IMR-90 (cell line): ENCODE measurements around the gene SLC35B2. TPM values are rescaled to one million over a fixed set of nuclear protein-coding genes. Genes with fewer than 3 reads are reported as not detected.
A peak's percentile ranks its signal among the peaks of the same experiment; 100 is the strongest.

Experiments
- ATAC-seq: fragments of 200-7000 bp; cut with Tn5 transposase; 2 replicates; pipeline ENCODE4 v1.9.1; 2020; ENCODE audit warnings: low read depth, mild to moderate bottlenecking, moderate library complexity
- BruUV-seq: library from RNA; stranded (reverse); fragments of 400-500 nt; replicated peaks from 2 replicates; lab custom pipeline; 2021; lab: Mats Ljungman, UMichigan
- CTCF ChIA-PET: fragments of 300-600 bp; formaldehyde crosslinking; extraction: SDS; loops from one replicate; lab custom pipeline; 2021; ENCODE audit warnings: antibody characterized with exemption; lab: Yijun Ruan, JAX
- POLR2A ChIA-PET: fragments of 300-600 bp; sonication (Branson Sonifier 250); formaldehyde crosslinking; loops from one replicate; lab custom pipeline; 2022; ENCODE audit warnings: antibody characterized with exemption; ENCODE audit not compliant: unreplicated experiment; lab: Charles Lee
- DNase-seq: peaks from one replicate; pipeline ENCODE4 v3.0.0; 2013
- H2AFZ ChIP-seq: replicated peaks from 2 replicates; pipeline ENCODE3; 2013; ENCODE audit warnings: low read length, mild to moderate bottlenecking; ENCODE audit not compliant: poor library complexity
- H2AK5ac ChIP-seq: 2 replicates; pipeline ENCODE4 v1.6.1; 2013; ENCODE audit warnings: low read depth, low read length, inconsistent platforms
- H2AK9ac ChIP-seq: replicated peaks from 2 replicates; pipeline ENCODE3; 2013; ENCODE audit warnings: mild to moderate bottlenecking, low read depth, low read length, moderate library complexity; ENCODE audit not compliant: poor library complexity
- H2BK120ac ChIP-seq: 2 replicates; pipeline ENCODE4 v1.6.1; 2013; ENCODE audit warnings: low read depth, low read length, inconsistent platforms
- H2BK15ac ChIP-seq: 3 replicates; pipeline ENCODE4 v1.6.1; 2013; ENCODE audit warnings: low read depth, low read length, inconsistent platforms
- H2BK20ac ChIP-seq: 2 replicates; pipeline ENCODE4 v1.6.1; 2013; ENCODE audit warnings: low read depth, mild to moderate bottlenecking, inconsistent platforms, low read length, moderate library complexity
- H2BK5ac ChIP-seq: 2 replicates; pipeline ENCODE4 v1.6.1; 2013; ENCODE audit warnings: mild to moderate bottlenecking, low read depth, low read length, inconsistent platforms; ENCODE audit not compliant: poor library complexity, severe bottlenecking
- H3K14ac ChIP-seq: replicated peaks from 2 replicates; pipeline ENCODE4 v1.6.1; 2013; ENCODE audit warnings: low read depth, low read length, inconsistent platforms
- H3K18ac ChIP-seq: 2 replicates; pipeline ENCODE4 v1.6.1; 2013; ENCODE audit warnings: low read depth, low read length, control low read depth
- H3K23ac ChIP-seq: 2 replicates; pipeline ENCODE4 v1.6.1; 2013; ENCODE audit warnings: low read depth, low read length, inconsistent platforms
- H3K27ac ChIP-seq: 2 replicates; pipeline ENCODE4 v1.5.1; 2013; ENCODE audit warnings: mild to moderate bottlenecking, control low read depth, low read length; ENCODE audit not compliant: insufficient read depth
- H3K27me3 ChIP-seq: 2 replicates; pipeline ENCODE4 v1.6.1; 2013; ENCODE audit warnings: low read length; ENCODE audit not compliant: control insufficient read depth, insufficient read depth
- H3K36me3 ChIP-seq: 2 replicates; pipeline ENCODE4 v1.6.1; 2013; ENCODE audit warnings: low read length, mixed read lengths; ENCODE audit not compliant: control insufficient read depth, insufficient read depth
- H3K4ac ChIP-seq: 2 replicates; pipeline ENCODE4 v1.6.1; 2013; ENCODE audit warnings: low read depth, low read length, inconsistent platforms
- H3K4me1 ChIP-seq: 2 replicates; pipeline ENCODE4 v1.6.1; 2013; ENCODE audit warnings: low read length, mixed read lengths; ENCODE audit not compliant: control insufficient read depth, insufficient read depth
- H3K4me2 ChIP-seq: 2 replicates; pipeline ENCODE4 v1.6.1; 2013; ENCODE audit warnings: low read depth, mild to moderate bottlenecking, control low read depth, low read length, moderate library complexity
- H3K4me3 ChIP-seq: 2 replicates; pipeline ENCODE4 v1.5.1; 2013; ENCODE audit warnings: low read depth, mild to moderate bottlenecking, control low read depth, low read length, moderate library complexity; ENCODE audit not compliant: insufficient read depth
- H3K56ac ChIP-seq: 2 replicates; pipeline ENCODE4 v1.6.1; 2013; ENCODE audit warnings: low read length, inconsistent platforms; ENCODE audit not compliant: insufficient read depth; ENCODE audit errors: extremely low read depth
- H3K79me1 ChIP-seq, 2 experiments: 2 replicates each; pipeline ENCODE4 v1.6.1; 2013; ENCODE audit warnings: low read length in 2 of 2, inconsistent platforms in 1 of 2, low read depth in 1 of 2
- H3K9ac ChIP-seq: 2 replicates; pipeline ENCODE4 v1.6.1; 2013; ENCODE audit warnings: low read depth, low read length, control low read depth
- H3K9me1 ChIP-seq: 2 replicates; pipeline ENCODE4 v1.6.1; 2013; ENCODE audit warnings: low read length, inconsistent platforms; ENCODE audit not compliant: insufficient read depth
- H3K9me3 ChIP-seq: 2 replicates; pipeline ENCODE4 v1.6.1; 2013; ENCODE audit warnings: low read length; ENCODE audit not compliant: control insufficient read depth, insufficient read depth
- H4K20me1 ChIP-seq: 2 replicates; pipeline ENCODE4 v1.6.1; 2013; ENCODE audit warnings: low read length, inconsistent platforms; ENCODE audit not compliant: insufficient read depth
- H4K5ac ChIP-seq: 2 replicates; pipeline ENCODE4 v1.6.1; 2013; ENCODE audit warnings: mild to moderate bottlenecking, low read depth, low read length, control low read depth
- H4K8ac ChIP-seq, 2 experiments: 2 replicates each; pipeline ENCODE4 v1.6.1; 2013; ENCODE audit warnings: low read depth in 2 of 2, low read length in 2 of 2, control low read depth in 1 of 2, inconsistent platforms in 1 of 2
- H4K91ac ChIP-seq: 2 replicates; pipeline ENCODE4 v1.6.1; 2013; ENCODE audit warnings: low read depth, low read length, inconsistent platforms; ENCODE audit not compliant: insufficient read depth
- BHLHE40 ChIP-seq: fragments of 150-350 bp; IDR thresholded peaks from 2 replicates; pipeline ENCODE4 v1.6.1; 2016; ENCODE audit warnings: mild to moderate bottlenecking, low read depth, low read length
- CEBPB ChIP-seq: IDR thresholded peaks from 2 replicates; pipeline ENCODE4 v1.6.1; 2012; ENCODE audit warnings: low read depth, low read length, improper control_type of control experiment
- CHD1 ChIP-seq: IDR thresholded peaks from 2 replicates; pipeline ENCODE4 v1.6.1; 2012; ENCODE audit warnings: low read depth, low read length, improper control_type of control experiment
- CTCF ChIP-seq: conservative IDR thresholded peaks from 2 replicates; pipeline ENCODE4 v1.5.1; 2012; ENCODE audit warnings: mild to moderate bottlenecking, low read depth, low read length, improper control_type of control experiment
- ELK1 ChIP-seq: fragments of 150-350 bp; IDR thresholded peaks from 2 replicates; pipeline ENCODE4 v1.6.1; 2016; ENCODE audit warnings: low read depth, mild to moderate bottlenecking, low read length, moderate library complexity, borderline replicate concordance
- FOS ChIP-seq: fragments of 150-350 bp; IDR thresholded peaks from 2 replicates; pipeline ENCODE4 v1.6.1; 2016; ENCODE audit warnings: low read depth, low read length
- MAFK ChIP-seq: IDR thresholded peaks from 2 replicates; pipeline ENCODE4 v1.6.1; 2012; ENCODE audit warnings: low read depth, low read length, improper control_type of control experiment
- MAZ ChIP-seq: IDR thresholded peaks from 2 replicates; pipeline ENCODE4 v1.6.1; 2012; ENCODE audit warnings: low read depth, mild to moderate bottlenecking, low read length, improper control_type of control experiment, moderate library complexity, borderline replicate concordance
- MXI1 ChIP-seq: IDR thresholded peaks from 2 replicates; pipeline ENCODE4 v1.6.1; 2012; ENCODE audit warnings: low read depth, mild to moderate bottlenecking, low read length, moderate library complexity, borderline replicate concordance
- NFE2L2 ChIP-seq: fragments of 150-350 bp; IDR thresholded peaks from 2 replicates; pipeline ENCODE4 v1.6.1; 2016; ENCODE audit warnings: low read depth, mild to moderate bottlenecking, low read length
- POLR2A ChIP-seq: IDR thresholded peaks from 2 replicates; pipeline ENCODE4 v1.6.1; 2012; ENCODE audit warnings: mild to moderate bottlenecking, low read depth, low read length
- RAD21 ChIP-seq: IDR thresholded peaks from 2 replicates; pipeline ENCODE4 v1.6.1; 2012; ENCODE audit warnings: low read length, improper control_type of control experiment
- RCOR1 ChIP-seq: IDR thresholded peaks from 2 replicates; pipeline ENCODE4 v1.6.1; 2012; ENCODE audit warnings: mild to moderate bottlenecking, low read length, improper control_type of control experiment; ENCODE audit not compliant: insufficient replicate concordance
- RFX5 ChIP-seq: IDR thresholded peaks from 2 replicates; pipeline ENCODE4 v1.8.0; 2012; ENCODE audit warnings: low read depth, mild to moderate bottlenecking, low read length, moderate library complexity
- SMC3 ChIP-seq: fragments of 150-350 bp; IDR thresholded peaks from 2 replicates; pipeline ENCODE4 v1.6.1; 2016; ENCODE audit warnings: low read depth, mild to moderate bottlenecking, antibody characterized with exemption, low read length, moderate library complexity
- USF2 ChIP-seq: fragments of 150-350 bp; IDR thresholded peaks from 2 replicates; pipeline ENCODE4 v1.6.1; 2017; ENCODE audit warnings: mild to moderate bottlenecking, antibody characterized with exemption, low read length, low read depth
- WGBS, 2 experiments: methylation state at CpG; one replicate each; pipeline versions ENCODE4 v1.1.5 to v1.1.7; 2013; ENCODE audit warnings: missing lambda C conversion rate in 2 of 2; ENCODE audit not compliant: insufficient read length in 1 of 2; ENCODE audit errors: extremely low coverage in 2 of 2; 5-methylcytosine and 5-hydroxymethylcytosine counted together
- dilution Hi-C: fragments of 300-500 bp; cut with HindIII; formaldehyde crosslinking; loops from one replicate; pipeline ENCODE4 v1.14.3; 2018; ENCODE audit warnings: low sequenced_read_pairs; ENCODE audit not compliant: unreplicated experiment
- in situ Hi-C: fragments of 300-500 bp; cut with MboI; formaldehyde crosslinking; loops from 3 replicates; pipeline ENCODE4 v1.14.3; 2019; ENCODE audit warnings: low sequenced_read_pairs, inconsistent platforms, mixed read lengths
- intact Hi-C: fragments of 100-400 bp; cut with micrococcal nuclease; formaldehyde crosslinking; loops from 2 replicates; pipeline ENCODE4 v1.10.0; 2022
- polyA plus RNA-seq, 3 experiments: library from polyadenylated mRNA; depleted of rRNA; stranded (reverse); fragments of >200 nt; gene quantifications; 2 replicates each; pipeline ENCODE4 v1.2.3, GENCODE V29; 2012; ENCODE audit warnings: low replicate concordance in 1 of 3
- total RNA-seq: library from RNA; depleted of rRNA; stranded (reverse); fragments of >200 nt; gene quantifications from 2 replicates; pipeline ENCODE4 v1.2.3, GENCODE V29; 2012

Gene SLC35B2
- total and polyA plus RNA-seq, 2 of the 4 experiments (the other 2 are of a cell fraction) = 51.4 to 89.9 TPM

- H3K27me3 ChIP-seq = peaks cover 46% of the 10 kb centered on the region
- 0% methylated on average over 2 of the region's 5 CpGs; no CpG with 5 or more reads in 1 of the 2 experiments for WGBS, 2 experiments
- peaks cover 15 to 18% of the 10 kb centered on the region in 2 experiments for H3K79me1 ChIP-seq
- POLR2A ChIA-PET = interaction anchor here (0.6 to 0.7 kb wide), 3 partner anchors 20 to 110 kb away, joined by 7 to 13 read pairs (median 10); no protein-coding TSS in a partner anchor
- H2BK15ac ChIP-seq = no peak overlapping the region
- H2BK5ac ChIP-seq = no peak overlapping the region
- no peak overlapping the region for H3K4ac ChIP-seq
- CTCF ChIA-PET = interaction anchor here (0.5 to 1.4 kb wide), 10 partner anchors 30 to 1669 kb away, joined by 3 to 12 read pairs (median 3); no protein-coding TSS in a partner anchor
- no peaks in the 10 kb centered on the region for H3K36me3 ChIP-seq
- no peak overlapping the region for H3K4me2 ChIP-seq
- no peak overlapping the region for H2BK20ac ChIP-seq
- no TSS peak for BruUV-seq
- H3K4me3 ChIP-seq = no peak overlapping the region
- H4K20me1 ChIP-seq = peaks cover 9% of the 10 kb centered on the region; the same call in 1 of the 2 replicates
- H2AK9ac ChIP-seq = no peak overlapping the region
- no peak overlapping the region for H3K18ac ChIP-seq
- in situ Hi-C loops = no loop called here
- dilution Hi-C loops = no loop called here
- H3K9ac ChIP-seq = no peak overlapping the region
- H4K8ac ChIP-seq = no peak overlapping the region
- no peak overlapping the region for H3K23ac ChIP-seq
- no peak overlapping the region for H2AFZ ChIP-seq
- no peak overlapping the region for H3K56ac ChIP-seq
- no peak overlapping the region for H2BK120ac ChIP-seq
- H4K91ac ChIP-seq = no peak overlapping the region
- intact Hi-C loops = loop anchor here (1.0 kb wide), 2 partner anchors 36 to 70 kb away; no protein-coding TSS in a partner anchor
- H2AK5ac ChIP-seq = no peak overlapping the region
- no peak overlapping the region for H3K14ac ChIP-seq
- DNase-seq (peak; percentile 46), ATAC-seq (no peak)
- H4K5ac ChIP-seq = no peak overlapping the region
- no peaks in the 10 kb centered on the region for H3K9me3 ChIP-seq
- H3K27ac ChIP-seq = no peak overlapping the region
- H3K9me1 ChIP-seq = peaks cover 3% of the 10 kb centered on the region; the same call in 1 of the 2 replicates
- TF ChIP-seq USF2 (no peak), BHLHE40 (no peak), CHD1 (no peak), ELK1 (no peak), MAFK (no peak), FOS (no peak), CTCF (peak; percentile 90), POLR2A (no peak), MXI1 (no peak), RCOR1 (no peak), RAD21 (peak; percentile 89), SMC3 (peak; percentile 78), NFE2L2 (no peak), RFX5 (no peak), CEBPB (no peak), MAZ (no peak)
- H3K4me1 ChIP-seq = peaks cover 13% of the 10 kb centered on the region
Measured at GRCh38 chr6:44268095-44268628, 10.8 kb upstream of the SLC35B2 start.
